ENCODE results near the gene SCGB2B2.

SCGB2B2 gene

DNA sequence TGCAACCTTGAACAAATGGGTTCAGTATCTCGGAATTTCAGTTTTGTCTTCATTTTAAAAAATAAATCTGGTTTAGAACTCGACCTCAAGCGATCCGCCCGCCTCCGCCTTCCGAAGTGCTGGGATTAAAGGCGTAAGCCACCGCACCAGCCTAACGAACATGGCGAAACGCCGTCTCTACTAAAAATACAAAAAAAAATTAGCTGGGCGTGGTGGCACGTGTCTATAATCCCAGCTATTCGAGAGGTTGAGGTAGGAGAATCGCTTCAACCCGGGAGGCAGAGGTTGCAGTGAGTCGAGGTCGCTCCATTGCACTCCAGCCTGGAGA is 1.1 kb upstream of the SCGB2B2 start:
- TF ChIP-seq, protein P1, sequence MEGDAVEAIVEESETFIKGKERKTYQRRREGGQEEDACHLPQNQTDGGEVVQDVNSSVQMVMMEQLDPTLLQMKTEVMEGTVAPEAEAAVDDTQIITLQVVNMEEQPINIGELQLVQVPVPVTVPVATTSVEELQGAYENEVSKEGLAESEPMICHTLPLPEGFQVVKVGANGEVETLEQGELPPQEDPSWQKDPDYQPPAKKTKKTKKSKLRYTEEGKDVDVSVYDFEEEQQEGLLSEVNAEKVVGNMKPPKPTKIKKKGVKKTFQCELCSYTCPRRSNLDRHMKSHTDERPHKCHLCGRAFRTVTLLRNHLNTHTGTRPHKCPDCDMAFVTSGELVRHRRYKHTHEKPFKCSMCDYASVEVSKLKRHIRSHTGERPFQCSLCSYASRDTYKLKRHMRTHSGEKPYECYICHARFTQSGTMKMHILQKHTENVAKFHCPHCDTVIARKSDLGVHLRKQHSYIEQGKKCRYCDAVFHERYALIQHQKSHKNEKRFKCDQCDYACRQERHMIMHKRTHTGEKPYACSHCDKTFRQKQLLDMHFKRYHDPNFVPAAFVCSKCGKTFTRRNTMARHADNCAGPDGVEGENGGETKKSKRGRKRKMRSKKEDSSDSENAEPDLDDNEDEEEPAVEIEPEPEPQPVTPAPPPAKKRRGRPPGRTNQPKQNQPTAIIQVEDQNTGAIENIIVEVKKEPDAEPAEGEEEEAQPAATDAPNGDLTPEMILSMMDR (IDR thresholded peaks at IDR 0.05; ENCODE audit: insufficient read depth, low read length, poor library complexity, severe bottlenecking), result no peak
- DNase-seq (ENCODE audit: extremely low read depth, insufficient read length), result no peak
- no peaks in the 10 kb centered on the region for H3K27me3 ChIP-seq (replicated peaks; ENCODE audit: control insufficient read depth, insufficient read depth, low read length)
- no peaks in the 10 kb centered on the region; the same call in 1 of the 2 replicates for H3K36me3 ChIP-seq (ENCODE audit: control insufficient read depth, insufficient read depth, low read length)
- H3K4me3 ChIP-seq (replicated peaks; ENCODE audit: low read depth, low read length), result peak overlapping the region; percentile 70

DNA sequence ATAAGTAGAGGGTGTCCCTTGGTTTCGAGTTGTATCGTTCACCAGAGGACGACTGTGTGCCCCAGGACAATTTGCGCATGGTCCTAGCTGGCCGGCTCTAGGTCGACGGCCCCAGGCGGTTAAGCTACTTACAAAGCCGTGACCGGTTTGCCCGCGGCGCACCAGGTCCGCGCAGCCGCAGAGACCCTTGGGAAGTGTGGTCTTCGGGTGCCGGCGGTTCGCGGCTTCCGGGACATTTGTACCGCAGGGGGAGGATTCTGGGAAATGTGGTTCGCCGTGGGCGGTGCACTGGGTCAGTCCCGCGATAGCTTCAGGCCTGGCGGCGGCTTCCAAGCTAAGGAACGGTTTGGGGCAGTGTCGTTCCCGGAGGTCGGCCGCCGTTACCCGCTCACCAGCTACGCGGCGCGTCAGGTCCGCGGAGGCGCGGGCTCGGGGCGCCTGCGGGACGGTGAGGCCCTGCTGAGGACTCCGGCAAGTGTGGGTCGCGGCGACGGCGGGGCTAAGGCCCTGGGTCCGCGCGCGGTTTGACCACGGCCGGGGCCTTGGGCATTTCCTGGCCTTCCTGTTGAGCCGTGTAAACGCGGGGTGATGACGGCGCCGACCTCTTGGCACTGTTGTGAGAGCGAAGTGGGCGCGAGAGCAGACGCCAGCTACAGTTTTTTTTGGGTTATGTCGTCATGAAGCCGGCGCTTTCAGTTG is 576 bp upstream of the SCGB2B2 start, which contains the start of gene ZNF302:
ZNF302 (plus strand) TSS at position 293 of the 699 bp plus-strand sequence. CDS start 1,127 bp downstream, outside the sequence.
- Histone ChIP-seq H3K4me3 (replicated peaks; ENCODE audit: low read depth, low read length) (peak within 1 kb of the TSS; percentile 70), H3K36me3 (ENCODE audit: control insufficient read depth, insufficient read depth, low read length) (no peaks in the 10 kb centered on the region; the same call in 1 of the 2 replicates), H3K27me3 (replicated peaks; ENCODE audit: control insufficient read depth, insufficient read depth, low read length) (no peaks in the 10 kb centered on the region)
- TF ChIP-seq, protein P1 (IDR thresholded peaks at IDR 0.05; ENCODE audit: insufficient read depth, low read length, poor library complexity, severe bottlenecking), result no peak
- peak; percentile 98 for DNase-seq (ENCODE audit: extremely low read depth, insufficient read length)

DNA sequence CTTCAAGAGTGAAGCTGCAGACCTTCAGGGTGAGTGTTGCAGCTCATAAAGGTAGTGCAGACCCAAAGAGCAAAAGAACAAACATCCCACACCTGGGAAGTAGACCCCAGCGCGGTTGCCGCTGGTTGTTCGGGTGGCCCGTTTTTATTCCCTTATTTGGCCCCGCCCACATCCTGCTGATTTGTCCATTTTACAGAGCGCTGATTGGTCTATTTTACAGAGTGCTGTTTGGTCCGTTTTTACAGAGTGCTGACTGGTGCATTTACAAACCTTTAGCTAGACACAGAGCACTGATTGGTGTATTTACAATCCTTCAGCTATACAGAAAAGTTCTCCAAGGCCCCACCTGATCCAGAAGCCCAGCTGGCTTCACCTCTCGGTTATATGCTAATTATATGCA is 1.0 kb downstream of the SCGB2B2 start:
- Histone ChIP-seq H3K36me3 (ENCODE audit: control insufficient read depth, insufficient read depth, low read length) (no peaks in the 10 kb centered on the region; the same call in 1 of the 2 replicates), H3K27me3 (replicated peaks; ENCODE audit: control insufficient read depth, insufficient read depth, low read length) (no peaks in the 10 kb centered on the region), H3K4me3 (replicated peaks; ENCODE audit: low read depth, low read length) (no peak overlapping the region)
- TF ChIP-seq, protein P1 (IDR thresholded peaks at IDR 0.05; ENCODE audit: insufficient read depth, low read length, poor library complexity, severe bottlenecking), result no peak
- no peak for DNase-seq (ENCODE audit: extremely low read depth, insufficient read length)

DNA sequence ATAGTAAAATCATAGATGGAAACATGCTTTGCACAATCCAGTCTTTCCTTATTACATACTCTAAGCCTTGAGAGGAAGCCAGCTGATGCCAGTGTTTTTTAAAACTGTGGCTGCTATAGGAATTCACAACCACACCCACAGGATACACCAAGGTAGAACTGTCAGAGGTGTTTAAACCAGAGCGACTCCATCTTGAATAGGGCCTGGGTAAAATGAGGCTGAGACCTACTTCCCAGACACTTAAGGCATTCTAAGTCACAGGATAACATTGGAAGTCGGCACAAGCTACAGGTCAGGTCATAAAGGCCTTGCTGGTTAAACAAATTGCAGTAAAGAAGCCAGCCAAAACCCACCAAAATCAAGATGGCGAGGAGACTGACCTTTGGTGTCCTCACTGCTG is 1.7 kb downstream of the SCGB2B2 start:
- TF ChIP-seq, protein P1 (IDR thresholded peaks at IDR 0.05; ENCODE audit: insufficient read depth, low read length, poor library complexity, severe bottlenecking), result no peak
- no peak for DNase-seq (ENCODE audit: extremely low read depth, insufficient read length)
- Histone ChIP-seq H3K36me3 (ENCODE audit: control insufficient read depth, insufficient read depth, low read length) (no peaks in the 10 kb centered on the region; the same call in 1 of the 2 replicates), H3K27me3 (replicated peaks; ENCODE audit: control insufficient read depth, insufficient read depth, low read length) (no peaks in the 10 kb centered on the region), H3K4me3 (replicated peaks; ENCODE audit: low read depth, low read length) (no peak overlapping the region)

DNA sequence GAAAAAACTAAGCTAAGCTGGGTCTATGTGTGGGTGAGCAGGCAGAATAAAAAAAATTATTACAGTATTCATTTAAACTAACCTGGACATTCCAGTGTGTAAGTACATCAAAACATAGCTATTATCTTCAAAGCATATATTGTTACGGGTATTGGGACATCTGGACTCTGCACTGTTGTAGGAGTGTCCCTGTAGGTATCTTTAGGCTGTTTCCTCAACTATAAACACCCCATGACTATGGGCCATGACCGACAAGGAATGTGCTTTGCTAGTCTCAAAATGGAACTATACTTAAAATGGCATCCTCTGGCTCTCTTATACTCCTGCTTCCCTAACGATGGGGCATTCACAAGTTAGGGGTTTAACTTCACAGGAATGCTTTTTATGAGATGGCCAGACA is 3.4 kb downstream of the SCGB2B2 start:
- DNase-seq (ENCODE audit: extremely low read depth, insufficient read length), result no peak
- Histone ChIP-seq H3K36me3 (ENCODE audit: control insufficient read depth, insufficient read depth, low read length) (no peaks in the 10 kb centered on the region), H3K27me3 (replicated peaks; ENCODE audit: control insufficient read depth, insufficient read depth, low read length) (no peaks in the 10 kb centered on the region), H3K4me3 (replicated peaks; ENCODE audit: low read depth, low read length) (no peak overlapping the region)
- TF ChIP-seq, protein P1 (IDR thresholded peaks at IDR 0.05; ENCODE audit: insufficient read depth, low read length, poor library complexity, severe bottlenecking), result no peak

Data from GM06990 (cell line).